ENCODE results near the gene MARVELD1. TPM values are rescaled to one million over a fixed set of nuclear protein-coding genes. Genes with fewer than 3 reads are reported as not detected.

The MARVELD1 gene
- total RNA-seq, 1 experiment from 2014 or later = 53.1 TPM

DNA sequence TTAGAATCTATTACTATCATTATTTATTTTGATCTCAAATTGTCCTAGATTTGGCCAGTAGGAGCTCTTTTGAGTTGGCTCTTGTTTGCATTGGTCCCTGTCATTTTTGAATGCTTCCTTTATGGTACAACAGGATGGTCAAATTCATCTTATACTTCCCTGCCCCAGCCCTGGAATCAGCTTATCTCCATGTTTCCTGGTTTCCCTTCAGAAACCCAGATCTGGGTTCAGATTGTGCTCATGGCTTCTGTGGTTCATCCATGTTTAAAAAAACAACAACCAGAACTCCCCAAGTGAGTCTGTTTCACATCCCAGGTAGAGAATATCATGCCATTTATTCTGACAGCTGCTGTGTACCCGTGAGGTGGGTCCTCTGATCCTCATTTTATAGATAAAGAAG lies 34.0 kb downstream of the MARVELD1 start:
- peaks cover 32% of the 10 kb centered on the region for H3K36me3 ChIP-seq (ENCODE audit: control insufficient read depth, insufficient read depth, low read length)
- BruUV-seq (replicated peaks) = no TSS peak
- no peak for ATAC-seq
- H3K9me3 ChIP-seq (ENCODE audit: control insufficient read depth, insufficient read depth, low read depth, low read length) = no peaks in the 10 kb centered on the region
- H3K27me3 ChIP-seq (ENCODE audit: control insufficient read depth, insufficient read depth, low read length) = no peaks in the 10 kb centered on the region
- H3K4me3 ChIP-seq (ENCODE audit: low read depth in 2 of 2, low read length in 2 of 2) = no peak overlapping the region
- ChIA-PET POLR2A (no interaction called here), CTCF (no interaction called here)
- no peak overlapping the region for H3K27ac ChIP-seq (ENCODE audit: low read length)
- intact Hi-C loops (cut with micrococcal nuclease; ENCODE audit: unreplicated experiment) (no loop called here), in situ Hi-C loops (cut with HindIII; ENCODE audit: low pct_unique_long_range_greater_than_20kb, low sequenced_read_pairs) (no loop called here)
- DNase-seq (ENCODE audit: low read depth, low spot score) = no peak
- no peak for TF ChIP-seq TCF7L2 (IDR thresholded peaks at IDR 0.05; ENCODE audit: low read depth, low read length)
- no peaks in the 10 kb centered on the region for H3K4me1 ChIP-seq (ENCODE audit: control insufficient read depth, insufficient read depth, low read length)

DNA sequence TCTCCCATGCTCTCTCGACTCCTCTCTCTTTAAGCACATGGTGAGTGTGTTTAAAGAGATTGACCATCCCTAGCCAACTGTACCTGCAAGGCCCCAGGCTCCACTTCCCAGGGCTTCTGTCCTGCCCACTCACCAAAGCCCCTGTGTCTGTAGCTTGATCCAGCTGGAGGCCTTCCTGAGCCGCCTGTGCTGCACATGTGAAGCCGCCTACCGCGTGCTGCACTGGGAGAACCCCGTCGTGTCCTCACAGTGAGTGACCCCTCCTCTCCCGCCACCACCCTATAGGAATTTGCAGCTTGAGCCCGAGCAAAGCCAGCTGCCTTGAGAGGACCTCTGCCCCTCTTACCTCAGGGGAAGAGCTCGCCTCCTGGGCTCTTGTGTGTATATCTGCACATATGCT lies 34.6 kb downstream of the MARVELD1 start:
- H3K36me3 ChIP-seq (ENCODE audit: control insufficient read depth, insufficient read depth, low read length) = peaks cover 32% of the 10 kb centered on the region
- DNase-seq (ENCODE audit: low read depth, low spot score) (no peak), ATAC-seq (no peak)
- intact Hi-C loops (cut with micrococcal nuclease; ENCODE audit: unreplicated experiment) = no loop called here
- H3K9me3 ChIP-seq (ENCODE audit: control insufficient read depth, insufficient read depth, low read depth, low read length) = no peaks in the 10 kb centered on the region
- no peaks in the 10 kb centered on the region for H3K27me3 ChIP-seq (ENCODE audit: control insufficient read depth, insufficient read depth, low read length)
- H3K4me1 ChIP-seq (ENCODE audit: control insufficient read depth, insufficient read depth, low read length) = no peaks in the 10 kb centered on the region
- TF ChIP-seq TCF7L2 (IDR thresholded peaks at IDR 0.05; ENCODE audit: low read depth, low read length) = no peak
- no peak for TF ChIP-seq REST (IDR thresholded peaks at IDR 0.05; ENCODE audit: insufficient read depth in 1 of 2, low read depth in 2 of 2, low read length in 1 of 2)
- no peak for TF ChIP-seq SIN3A (IDR thresholded peaks at IDR 0.05; ENCODE audit: borderline replicate concordance, insufficient read depth, low read depth, low read length)
- no peak for TF ChIP-seq CTCF (IDR thresholded peaks at IDR 0.05)
- TF ChIP-seq POLR2AphosphoS5 (IDR thresholded peaks at IDR 0.05; ENCODE audit: low read depth, low read length) = no peak
- no peak overlapping the region for H3K4me3 ChIP-seq (ENCODE audit: low read depth in 2 of 2, low read length in 2 of 2)
- H3K27ac ChIP-seq (ENCODE audit: low read length) = no peak overlapping the region
- BruUV-seq (replicated peaks) = no TSS peak
- in situ Hi-C loops (cut with HindIII; ENCODE audit: low pct_unique_long_range_greater_than_20kb, low sequenced_read_pairs) = no loop called here
- ChIA-PET CTCF (no interaction called here), POLR2A (no interaction called here)

DNA sequence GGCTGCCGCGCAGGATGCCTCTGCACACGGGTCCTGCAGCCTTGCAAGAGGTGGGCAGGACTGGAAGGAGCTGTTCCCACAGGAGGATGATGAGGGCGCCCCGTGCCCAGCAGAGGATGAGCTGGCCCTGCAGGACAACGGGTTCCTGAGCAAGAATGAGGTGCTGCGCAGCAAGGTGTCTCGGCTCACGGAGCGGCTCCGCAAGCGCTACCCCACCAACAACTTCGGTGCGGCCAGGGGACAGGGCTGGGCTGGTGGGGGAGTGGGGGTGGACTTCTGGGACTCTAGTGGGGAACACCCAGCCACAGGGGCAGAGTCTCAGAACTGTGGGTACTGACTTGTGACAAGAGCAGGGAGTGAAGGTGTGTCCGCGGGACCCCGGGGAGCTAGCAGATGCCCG lies 39.4 kb downstream of the MARVELD1 start:
- in situ Hi-C loops (cut with HindIII; ENCODE audit: low pct_unique_long_range_greater_than_20kb, low sequenced_read_pairs) = no loop called here

More for the DNA sequence above, 39.4 kb downstream of the MARVELD1 start:
- no TSS peak for BruUV-seq (replicated peaks)
- ATAC-seq (no peak), DNase-seq (ENCODE audit: low read depth, low spot score) (no peak)
- TF ChIP-seq SIN3A (IDR thresholded peaks at IDR 0.05; ENCODE audit: borderline replicate concordance, insufficient read depth, low read depth, low read length) (no peak), CTCF (IDR thresholded peaks at IDR 0.05) (no peak), REST (IDR thresholded peaks at IDR 0.05; ENCODE audit: insufficient read depth in 1 of 2, low read depth in 2 of 2, low read length in 1 of 2) (no peak), TCF7L2 (IDR thresholded peaks at IDR 0.05; ENCODE audit: low read depth, low read length) (no peak), POLR2AphosphoS5 (IDR thresholded peaks at IDR 0.05; ENCODE audit: low read depth, low read length) (no peak)
- ChIA-PET POLR2A (no interaction called here), CTCF (interaction anchor here (0.6 kb wide), 1 partner anchor 25 kb away, joined by 6 read pairs; no protein-coding TSS in a partner anchor)
- intact Hi-C loops (cut with micrococcal nuclease; ENCODE audit: unreplicated experiment) = no loop called here
- H3K4me3 ChIP-seq (ENCODE audit: low read depth in 2 of 2, low read length in 2 of 2) = no peak overlapping the region
- H3K36me3 ChIP-seq (ENCODE audit: control insufficient read depth, insufficient read depth, low read length) = peaks cover 21% of the 10 kb centered on the region
- no peaks in the 10 kb centered on the region for H3K4me1 ChIP-seq (ENCODE audit: control insufficient read depth, insufficient read depth, low read length)
- no peak overlapping the region for H3K27ac ChIP-seq (ENCODE audit: low read length)
- H3K27me3 ChIP-seq (ENCODE audit: control insufficient read depth, insufficient read depth, low read length) = no peaks in the 10 kb centered on the region
- no peaks in the 10 kb centered on the region for H3K9me3 ChIP-seq (ENCODE audit: control insufficient read depth, insufficient read depth, low read depth, low read length)

All from Panc1 (cell line).